Measurements from ENCODE around the gene SPOCD1. TPM values are rescaled to one million over a fixed set of nuclear protein-coding genes. Genes with fewer than 3 reads are reported as not detected.
A peak's percentile ranks its signal among the peaks of the same experiment; 100 is the strongest.

Gene SPOCD1
- total and polyA plus RNA-seq, 12 donors: 0.09 to 2.4 (median 0.61) TPM

- TF ChIP-seq POLR2A (IDR thresholded peaks at IDR 0.05): no peak
- TF ChIP-seq CTCF (IDR thresholded peaks at IDR 0.05): no peak
- H3K9me3 ChIP-seq (replicated peaks in 1 of 3): no peaks in the 10 kb centered on the region
- no peak overlapping the region for H3K4me3 ChIP-seq
- peaks cover 6 to 12% of the 10 kb centered on the region in 2 donors for H3K4me1 ChIP-seq (replicated peaks in 1 of 2)
- peaks cover 37% of the 10 kb centered on the region for H3K27me3 ChIP-seq
- no peak for DNase-seq
- no peaks in the 10 kb centered on the region for H3K36me3 ChIP-seq (replicated peaks in 1 of 2)
- no peak overlapping the region for H3K27ac ChIP-seq
- WGBS, 4 donors: 7 to 22% (median 12%) methylated on average over 6 to 49 of the region's 49 CpGs
- intact Hi-C loops (cut with DNase I): no loop called here
Measured at GRCh38 chr1:31772669-31773248, 43.1 kb downstream of the SPOCD1 start.

- no peaks in the 10 kb centered on the region for H3K36me3 ChIP-seq (replicated peaks in 1 of 2)
- intact Hi-C loops (cut with DNase I): no loop called here
- no peak for DNase-seq
- TF ChIP-seq POLR2A (IDR thresholded peaks at IDR 0.05) (no peak), CTCF (IDR thresholded peaks at IDR 0.05) (no peak)
- peaks cover 6 to 12% of the 10 kb centered on the region in 2 donors for H3K4me1 ChIP-seq (replicated peaks in 1 of 2)
- peaks cover 37% of the 10 kb centered on the region for H3K27me3 ChIP-seq
- WGBS, 4 donors: 1 to 6% (median 6%) methylated on average over 15 to 68 of the region's 68 CpGs
- no peak overlapping the region for H3K27ac ChIP-seq
- H3K9me3 ChIP-seq (replicated peaks in 1 of 3): no peaks in the 10 kb centered on the region
- peak overlapping the region in 1 of 4 donors; percentile 6 for H3K4me3 ChIP-seq
Measured at GRCh38 chr1:31771891-31772668, 43.7 kb downstream of the SPOCD1 start.

- Histone ChIP-seq H3K27me3 (peaks cover 30% of the 10 kb centered on the region), H3K4me1 (replicated peaks in 1 of 2) (peaks cover 6 to 12% of the 10 kb centered on the region in 2 donors), H3K36me3 (replicated peaks in 1 of 2) (no peaks in the 10 kb centered on the region), H3K9me3 (replicated peaks in 1 of 3) (no peaks in the 10 kb centered on the region), H3K27ac (no peak overlapping the region), H3K4me3 (no peak overlapping the region)
- TF ChIP-seq CTCF (IDR thresholded peaks at IDR 0.05): no peak
- no peak for TF ChIP-seq POLR2A (IDR thresholded peaks at IDR 0.05)
- intact Hi-C loops (cut with DNase I): no loop called here
- DNase-seq: peak in 2 of 7 donors; percentile 28 to 80
- 46 to 58% (median 54%) methylated on average over 4 to 12 of the region's 12 CpGs for WGBS, 4 donors
Measured at GRCh38 chr1:31769720-31770390, 46.0 kb downstream of the SPOCD1 start.

- intact Hi-C loops (cut with DNase I): no loop called here
- Histone ChIP-seq H3K9me3 (replicated peaks in 1 of 3) (no peaks in the 10 kb centered on the region), H3K36me3 (replicated peaks in 1 of 2) (no peaks in the 10 kb centered on the region), H3K27me3 (peaks cover 23% of the 10 kb centered on the region), H3K4me1 (replicated peaks in 1 of 2) (peaks cover 6 to 15% of the 10 kb centered on the region in 2 donors), H3K27ac (no peak overlapping the region), H3K4me3 (no peak overlapping the region)
- WGBS, 4 donors: 50 to 59% (median 55%) methylated on average over 5 of the region's 5 CpGs
- TF ChIP-seq POLR2A (IDR thresholded peaks at IDR 0.05) (no peak), CTCF (IDR thresholded peaks at IDR 0.05) (no peak)
- DNase-seq: no peak
Measured at GRCh38 chr1:31768939-31769704, 46.7 kb downstream of the SPOCD1 start.

All from adrenal gland (tissue), 12 donors.